IPS-18a (cell line): ENCODE measurements around the gene DDT.
"Not testable (repeated sequence)": the region's sequence is repeated elsewhere in the genome, so short reads cannot be mapped to it uniquely, and the experiment has no call there.

Experiments used
- H3K27ac ChIP-seq: one replicate; pipeline ENCODE4 v1.5.1; 2013; ENCODE audit warnings: low read length
- H3K27me3 ChIP-seq: one replicate; pipeline ENCODE4 v1.6.1; 2013; ENCODE audit warnings: mild to moderate bottlenecking, low read length; ENCODE audit not compliant: control insufficient read depth, insufficient read depth
- H3K36me3 ChIP-seq: one replicate; pipeline ENCODE4 v1.6.1; 2013; ENCODE audit warnings: low read depth, low read length; ENCODE audit not compliant: control insufficient read depth
- H3K4me1 ChIP-seq: one replicate; pipeline ENCODE4 v1.6.1; 2013; ENCODE audit warnings: low read depth, low read length; ENCODE audit not compliant: control insufficient read depth
- H3K4me3 ChIP-seq: one replicate; pipeline ENCODE4 v1.5.1; 2013; ENCODE audit warnings: low read length
- H3K9ac ChIP-seq: one replicate; pipeline ENCODE4 v1.6.1; 2013; ENCODE audit warnings: mild to moderate bottlenecking, low read length, moderate library complexity
- H3K9me3 ChIP-seq: one replicate; pipeline ENCODE4 v1.6.1; 2013; ENCODE audit warnings: low read depth, low read length; ENCODE audit not compliant: control insufficient read depth

DDT gene

GRCh38 chr22:24006207-24006913 lies 32.1 kb upstream of the DDT start:
- no peak overlapping the region for H3K27ac ChIP-seq
- no peaks in the 10 kb centered on the region for H3K9me3 ChIP-seq
- H3K4me1 ChIP-seq, result peaks cover 5% of the 10 kb centered on the region
- no peak overlapping the region for H3K9ac ChIP-seq
- H3K4me3 ChIP-seq, result no peak overlapping the region
- no peaks in the 10 kb centered on the region for H3K36me3 ChIP-seq
- H3K27me3 ChIP-seq, result no peaks in the 10 kb centered on the region

DNA sequence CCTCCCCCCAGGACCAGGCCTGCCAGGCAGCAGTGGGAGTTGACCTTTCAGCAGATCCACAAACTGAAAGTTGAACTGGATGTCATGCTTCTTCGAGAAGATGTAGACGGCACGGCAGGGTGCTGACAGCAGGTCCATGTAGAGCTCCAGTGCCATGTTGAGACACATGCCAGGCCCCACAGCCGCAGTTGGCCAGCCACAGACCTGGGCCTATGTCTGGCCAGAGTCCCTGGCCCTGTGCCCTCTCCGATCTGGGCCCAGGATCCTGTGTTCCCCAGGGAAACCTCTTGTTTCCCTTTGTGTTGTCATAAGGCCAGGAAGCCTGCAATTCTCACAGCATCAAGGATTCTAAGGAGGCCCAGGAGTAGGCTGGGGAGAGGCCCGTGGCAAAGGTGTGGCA lies 31.0 kb upstream of the DDT start, which contains the start of gene GSTT4:
Gene GSTT4 (minus strand): TSS at position 253 of the 400 bp plus-strand sequence. CDS start 97 bp downstream, at position 156.
- Histone ChIP-seq H3K27me3 (no peaks in the 10 kb centered on the region), H3K4me1 (peaks cover 9% of the 10 kb centered on the region), H3K9me3 (no peaks in the 10 kb centered on the region), H3K4me3 (no peak within 1 kb of the TSS), H3K36me3 (no peaks in the 10 kb centered on the region), H3K9ac (no peak within 1 kb of the TSS), H3K27ac (no peak within 1 kb of the TSS)

GRCh38 chr22:24003887-24004286 lies 29.6 kb upstream of the DDT start:
- Histone ChIP-seq H3K4me3 (no peak overlapping the region), H3K27ac (no peak overlapping the region), H3K9me3 (no peaks in the 10 kb centered on the region), H3K4me1 (peaks cover 9% of the 10 kb centered on the region), H3K36me3 (no peaks in the 10 kb centered on the region), H3K9ac (no peak overlapping the region), H3K27me3 (no peaks in the 10 kb centered on the region)

DNA sequence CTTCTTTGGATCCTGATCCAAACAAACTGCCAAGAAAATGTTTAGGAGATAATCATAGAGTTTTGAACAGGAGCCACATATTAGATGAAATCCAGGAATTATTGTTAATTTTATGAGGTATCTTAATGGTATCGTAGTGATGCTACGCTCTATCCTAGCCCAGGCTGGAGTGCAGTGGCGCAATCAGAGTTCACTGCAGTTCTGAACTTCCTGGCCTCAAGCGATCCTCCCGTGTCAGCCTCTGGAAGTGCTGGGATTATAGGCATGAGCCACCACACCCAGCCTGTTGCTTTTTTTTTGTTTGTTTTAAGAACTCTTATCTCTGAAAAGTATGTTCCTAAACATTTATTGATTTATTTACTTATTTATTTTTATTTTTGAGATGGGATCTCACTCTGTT lies 28.6 kb upstream of the DDT start:
- Histone ChIP-seq H3K9ac (no peak overlapping the region), H3K27ac (no peak overlapping the region)

GRCh38 chr22:24002272-24002671 lies 28.0 kb upstream of the DDT start:
- no peaks in the 10 kb centered on the region for H3K27me3 ChIP-seq
- no peak overlapping the region for H3K9ac ChIP-seq
- no peak overlapping the region for H3K4me3 ChIP-seq
- no peaks in the 10 kb centered on the region for H3K9me3 ChIP-seq
- no peaks in the 10 kb centered on the region for H3K36me3 ChIP-seq
- no peak overlapping the region for H3K27ac ChIP-seq
- H3K4me1 ChIP-seq, result peaks cover 9% of the 10 kb centered on the region

More for the DNA sequence above, 28.6 kb upstream of the DDT start:
- no peaks in the 10 kb centered on the region for H3K36me3 ChIP-seq
- peaks cover 9% of the 10 kb centered on the region for H3K4me1 ChIP-seq
- H3K4me3 ChIP-seq, result no peak overlapping the region
- H3K27me3 ChIP-seq, result no peaks in the 10 kb centered on the region
- H3K9me3 ChIP-seq, result no peaks in the 10 kb centered on the region

DNA sequence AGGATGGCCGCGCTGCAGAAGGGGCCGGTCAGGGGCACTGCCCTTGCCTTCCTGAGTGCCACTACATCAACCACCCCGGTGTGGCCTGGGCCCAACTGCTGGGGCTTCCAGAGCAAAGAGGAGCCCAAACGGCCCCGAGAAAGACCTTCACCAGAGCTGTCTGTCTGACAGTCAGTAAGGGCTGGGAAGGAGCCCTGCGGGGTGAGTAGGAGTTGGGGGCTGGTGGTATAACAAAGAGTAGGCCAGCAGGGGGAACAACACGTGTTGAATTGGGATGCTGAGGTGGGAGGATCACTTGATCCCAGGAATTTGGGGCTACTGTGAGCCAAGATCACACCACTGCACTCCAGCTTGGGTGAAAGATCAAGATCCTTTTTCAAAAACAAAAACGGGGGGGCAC lies 27.1 kb upstream of the DDT start:
- no peaks in the 10 kb centered on the region for H3K27me3 ChIP-seq
- no peaks in the 10 kb centered on the region for H3K9me3 ChIP-seq
- no peak overlapping the region for H3K9ac ChIP-seq

GRCh38 chr22:23999779-24000178 lies 25.5 kb upstream of the DDT start:
- H3K9me3 ChIP-seq, H3K27ac ChIP-seq, H3K27me3 ChIP-seq, H3K36me3 ChIP-seq, H3K4me1 ChIP-seq, H3K9ac ChIP-seq, H3K4me3 ChIP-seq: not testable (repeated sequence)

More for the DNA sequence above, 27.1 kb upstream of the DDT start:
- H3K4me1 ChIP-seq, result peaks cover 9% of the 10 kb centered on the region
- H3K27ac ChIP-seq, result no peak overlapping the region
- H3K36me3 ChIP-seq, result no peaks in the 10 kb centered on the region
- no peak overlapping the region for H3K4me3 ChIP-seq

DNA sequence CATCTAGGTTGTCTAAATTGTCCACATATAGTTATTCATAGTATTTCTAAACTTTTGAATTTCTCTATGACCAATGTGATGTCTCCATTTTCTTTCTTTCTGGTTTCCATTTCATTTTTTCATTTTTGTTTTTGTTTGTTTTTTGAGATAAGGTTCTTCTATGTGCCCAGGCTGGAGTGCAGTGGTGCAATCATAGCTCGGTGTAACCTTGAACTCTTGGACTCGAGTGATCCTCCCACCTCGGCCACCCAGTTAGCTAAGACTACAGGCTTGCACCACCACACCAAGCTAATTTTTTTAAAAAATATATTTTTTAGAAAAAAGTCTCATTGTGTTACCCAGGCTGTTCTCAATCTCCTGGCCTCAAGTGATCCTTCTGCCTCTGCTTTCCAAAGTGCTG lies 22.9 kb upstream of the DDT start:
- no peaks in the 10 kb centered on the region for H3K27me3 ChIP-seq
- no peak overlapping the region for H3K4me3 ChIP-seq
- no peak overlapping the region for H3K9ac ChIP-seq
- H3K9me3 ChIP-seq, result no peaks in the 10 kb centered on the region
- peaks cover 9% of the 10 kb centered on the region for H3K4me1 ChIP-seq
- H3K36me3 ChIP-seq, result no peaks in the 10 kb centered on the region
- no peak overlapping the region for H3K27ac ChIP-seq

DNA sequence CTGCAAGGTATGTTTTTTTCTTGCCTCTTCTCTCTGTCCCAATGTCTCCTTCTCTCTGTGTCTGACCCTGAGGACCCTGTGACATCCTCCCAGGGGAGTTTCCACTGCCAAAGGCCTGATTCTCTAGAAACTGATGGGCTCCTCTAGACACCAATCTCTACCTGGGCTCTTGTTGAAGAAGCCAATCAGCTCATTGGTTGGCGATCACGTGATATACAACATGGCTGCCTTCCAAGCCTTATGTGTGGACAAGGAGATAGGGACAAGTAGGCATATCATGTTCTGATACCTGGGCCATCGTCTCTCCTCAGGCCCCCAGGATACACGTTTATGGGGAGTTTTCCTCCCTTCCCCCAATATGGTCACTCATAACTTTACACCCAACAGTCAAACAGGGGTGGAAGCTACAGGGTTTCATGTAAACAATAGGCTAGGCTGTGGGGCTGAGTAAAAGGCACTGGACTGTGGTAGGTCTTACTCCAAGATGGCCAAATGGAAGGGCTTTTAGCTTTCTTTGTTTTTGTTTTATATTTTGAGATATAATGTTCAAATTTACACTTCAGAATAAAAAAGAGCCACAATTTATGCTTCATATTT lies 19.4 kb upstream of the DDT start:
- H3K9ac ChIP-seq, H3K4me3 ChIP-seq, H3K4me1 ChIP-seq, H3K9me3 ChIP-seq, H3K27ac ChIP-seq, H3K36me3 ChIP-seq, H3K27me3 ChIP-seq: not testable (repeated sequence)

- not testable (repeated sequence) for H3K9ac ChIP-seq, H3K27ac ChIP-seq, H3K27me3 ChIP-seq, H3K4me1 ChIP-seq, H3K4me3 ChIP-seq, H3K9me3 ChIP-seq, H3K36me3 ChIP-seq
Observed at GRCh38 chr22:23993080-23993479, 18.8 kb upstream of the DDT start.

GRCh38 chr22:23989583-23990244 lies 15.5 kb upstream of the DDT start:
- H3K27ac ChIP-seq, H3K9ac ChIP-seq, H3K4me3 ChIP-seq, H3K27me3 ChIP-seq, H3K4me1 ChIP-seq, H3K36me3 ChIP-seq, H3K9me3 ChIP-seq: not testable (repeated sequence)
